H1 (cell line): ENCODE data around the gene LDHAL6A. TPM values are rescaled to one million over a fixed set of nuclear protein-coding genes. Genes with fewer than 3 reads are reported as not detected.

Experiments used
- CTCF ChIA-PET: fragments of 300-600 bp; sonication (Branson Sonifier 250); formaldehyde crosslinking; loops from one replicate; lab custom pipeline; 2021; ENCODE audit not compliant: partially characterized antibody; lab: Charles Lee
- POLR2A ChIA-PET: fragments of 300-600 bp; sonication (Branson Sonifier 250); formaldehyde crosslinking; loops from one replicate; lab custom pipeline; 2021; ENCODE audit warnings: inconsistent platforms; ENCODE audit not compliant: partially characterized antibody; lab: Charles Lee
- DNase-seq, 2 experiments: peaks; one replicate each; pipeline versions ENCODE4 v3.0.0 to v3.0.0-alpha.2; 2010 to 2022; ENCODE audit warnings: low spot score in 2 of 2, low read depth in 1 of 2, mixed read lengths in 1 of 2
- FAIRE-seq: peaks from 2 replicates; lab custom pipeline; 2011; peaks lifted over from hg19 to GRCh38; lab: Jason Lieb, UNC
- H2AFZ ChIP-seq: 2 replicates; pipeline ENCODE4 v1.8.1; 2012; ENCODE audit warnings: low read length, inconsistent platforms
- H2AK5ac ChIP-seq: 2 replicates; pipeline ENCODE4 v1.6.1; 2013; ENCODE audit warnings: low read depth, low read length
- H2BK120ac ChIP-seq: replicated peaks from 2 replicates; pipeline ENCODE3; 2013; ENCODE audit warnings: low read depth, low read length, inconsistent platforms
- H2BK12ac ChIP-seq: 2 replicates; pipeline ENCODE4 v1.6.1; 2013; ENCODE audit warnings: low read depth, low read length
- H2BK15ac ChIP-seq: 2 replicates; pipeline ENCODE4 v1.6.1; 2013; ENCODE audit warnings: low read length
- H2BK20ac ChIP-seq: 2 replicates; pipeline ENCODE4 v1.6.1; 2013; ENCODE audit warnings: low read length
- H2BK5ac ChIP-seq: 2 replicates; pipeline ENCODE4 v1.6.1; 2013; ENCODE audit warnings: low read depth, low read length
- H3K14ac ChIP-seq: 2 replicates; pipeline ENCODE4 v1.6.1; 2013; ENCODE audit warnings: inconsistent platforms; ENCODE audit not compliant: insufficient read length
- H3K18ac ChIP-seq: 2 replicates; pipeline ENCODE4 v1.6.1; 2013; ENCODE audit warnings: low read length; ENCODE audit errors: extremely low read depth
- H3K23ac ChIP-seq: 2 replicates; pipeline ENCODE4 v1.6.1; 2013; ENCODE audit warnings: inconsistent platforms; ENCODE audit not compliant: insufficient read length
- H3K23me2 ChIP-seq: 2 replicates; pipeline ENCODE4 v1.6.1; 2013; ENCODE audit warnings: low read depth, low read length
- H3K27ac ChIP-seq: 2 replicates; pipeline ENCODE4 v1.6.1; 2011; ENCODE audit warnings: low read depth, low read length, inconsistent platforms
- H3K27me3 ChIP-seq, 4 experiments: replicated peaks in 1 of 4; 1 replicate in 1 of 4; 2 replicates in 3 of 4; pipeline versions ENCODE4 v1.6.1 to v1.8.1; 2011 to 2013; ENCODE audit warnings: low read length in 3 of 4, mild to moderate bottlenecking in 3 of 4, inconsistent platforms in 2 of 4, mixed read lengths in 2 of 4, moderate library complexity in 1 of 4; ENCODE audit not compliant: control insufficient read depth in 3 of 4, insufficient read depth in 3 of 4; ENCODE audit errors: extremely low read depth in 1 of 4
- H3K36me3 ChIP-seq, 4 experiments: 2 replicates each; pipeline versions ENCODE4 v1.6.1 to v1.8.1; 2011 to 2013; ENCODE audit warnings: mild to moderate bottlenecking in 4 of 4, low read length in 3 of 4, moderate library complexity in 2 of 4, control low read depth in 1 of 4, inconsistent platforms in 1 of 4; ENCODE audit not compliant: insufficient read depth in 4 of 4, control insufficient read depth in 2 of 4
- H3K4ac ChIP-seq: replicated peaks from 2 replicates; pipeline ENCODE3; 2013; ENCODE audit warnings: low read length, low read depth, mixed read lengths, inconsistent platforms; ENCODE audit not compliant: insufficient read length
- H3K4me1 ChIP-seq, 4 experiments: replicated peaks in 1 of 4; 1 replicate in 1 of 4; 2 replicates in 3 of 4; pipeline versions ENCODE4 v1.6.1 to v1.8.1; 2011 to 2013; ENCODE audit warnings: low read length in 3 of 4, inconsistent platforms in 2 of 4, mixed read lengths in 1 of 4; ENCODE audit not compliant: insufficient read depth in 4 of 4, control insufficient read depth in 3 of 4
- H3K4me2 ChIP-seq, 2 experiments: 2 replicates each; pipeline versions ENCODE4 v1.6.1 to v1.8.1; 2011 to 2013; ENCODE audit warnings: low read depth in 2 of 2, low read length in 2 of 2, control low read depth in 1 of 2, inconsistent platforms in 1 of 2, mild to moderate bottlenecking in 1 of 2; ENCODE audit not compliant: insufficient read depth in 1 of 2
- H3K4me3 ChIP-seq, 4 experiments: fragments of 200-600, 300-600 bp in 1 of 4; sonication (generic), shearing (Covaris generic), sonication (Bioruptor Twin) in 1 of 4; 2 replicates each; pipeline versions ENCODE4 v1.5.1 to v1.8.1; 2011 to 2016; ENCODE audit warnings: low read length in 4 of 4, low read depth in 3 of 4, control low read depth in 2 of 4, inconsistent platforms in 2 of 4, mild to moderate bottlenecking in 2 of 4, mixed read lengths in 1 of 4, moderate library complexity in 1 of 4; ENCODE audit not compliant: insufficient read depth in 2 of 4; ENCODE audit errors: extremely low read depth in 1 of 4
- H3K56ac ChIP-seq: replicated peaks from 2 replicates; pipeline ENCODE3; 2013; ENCODE audit warnings: low read depth, mild to moderate bottlenecking, mixed read lengths, low read length, inconsistent platforms; ENCODE audit not compliant: insufficient read length
- H3K79me1 ChIP-seq: 2 replicates; pipeline ENCODE4 v1.6.1; 2013; ENCODE audit warnings: low read depth, low read length, control low read depth
- H3K79me2 ChIP-seq, 2 experiments: 2 replicates each; pipeline versions ENCODE4 v1.6.1 to v1.8.1; 2012 to 2013; ENCODE audit warnings: low read length in 2 of 2, mild to moderate bottlenecking in 2 of 2, inconsistent platforms in 1 of 2; ENCODE audit not compliant: insufficient read depth in 2 of 2, control insufficient read depth in 1 of 2
- H3K9ac ChIP-seq, 4 experiments: replicated peaks in 1 of 4; 1 replicate in 1 of 4; 2 replicates in 3 of 4; pipeline versions ENCODE4 v1.6.1 to v1.8.1; 2011 to 2013; ENCODE audit warnings: low read depth in 3 of 4, low read length in 3 of 4, control low read depth in 2 of 4, mild to moderate bottlenecking in 2 of 4, moderate library complexity in 2 of 4, inconsistent platforms in 1 of 4; ENCODE audit errors: extremely low read depth in 1 of 4
- H3K9me3 ChIP-seq, 2 experiments: 2 replicates each; pipeline versions ENCODE4 v1.6.1 to v1.8.1; 2012 to 2013; ENCODE audit warnings: mild to moderate bottlenecking in 2 of 2, moderate library complexity in 2 of 2, control low read depth in 1 of 2, inconsistent platforms in 1 of 2, low read depth in 1 of 2, low read length in 1 of 2, mixed read lengths in 1 of 2; ENCODE audit not compliant: insufficient read depth in 2 of 2
- H4K20me1 ChIP-seq, 2 experiments: replicated peaks in 1 of 2; 2 replicates each; pipeline versions ENCODE3 to v1.8.1; 2011 to 2013; ENCODE audit warnings: inconsistent platforms in 2 of 2, low read length in 2 of 2, mild to moderate bottlenecking in 1 of 2; ENCODE audit not compliant: insufficient read depth in 2 of 2, control insufficient read depth in 1 of 2
- H4K5ac ChIP-seq: 2 replicates; pipeline ENCODE4 v1.6.1; 2013; ENCODE audit warnings: low read length, low read depth, mixed read lengths, inconsistent platforms; ENCODE audit not compliant: insufficient read length
- H4K8ac ChIP-seq: 2 replicates; pipeline ENCODE4 v1.8.0; 2013; ENCODE audit warnings: mild to moderate bottlenecking, moderate library complexity, low read length, inconsistent platforms; ENCODE audit not compliant: insufficient read depth; ENCODE audit errors: extremely low read depth
- H4K91ac ChIP-seq: replicated peaks from 2 replicates; pipeline ENCODE3; 2013; ENCODE audit warnings: low read length, mixed read lengths, inconsistent platforms; ENCODE audit not compliant: insufficient read length
- FOSL1 ChIP-seq: IDR thresholded peaks from 2 replicates; pipeline ENCODE4 v1.6.1; 2011; ENCODE audit warnings: mild to moderate bottlenecking, low read depth, low read length, moderate library complexity; ENCODE audit not compliant: insufficient read depth
- SAP30 ChIP-seq: fragments of 300-600 bp; sonication (generic); IDR thresholded peaks from 2 replicates; pipeline ENCODE4 v1.7.1; 2012; ENCODE audit warnings: low read length, moderate library complexity, mild to moderate bottlenecking, inconsistent platforms; ENCODE audit not compliant: insufficient read depth, insufficient replicate concordance
- SIRT6 ChIP-seq: IDR thresholded peaks from one replicate; pipeline ENCODE4 v1.7.1; 2012; ENCODE audit warnings: low read length, inconsistent platforms
- SUZ12 ChIP-seq: fragments of 200-600 bp; sonication (generic); IDR thresholded peaks from 2 replicates; pipeline ENCODE4 v1.6.1; 2012; ENCODE audit warnings: mild to moderate bottlenecking, inconsistent platforms, low read length, moderate library complexity, mixed read lengths
- USF2 ChIP-seq: IDR thresholded peaks from 2 replicates; pipeline ENCODE4 v1.6.1; 2011; ENCODE audit warnings: low read length, improper control_type of control experiment
- WGBS, 2 experiments: shearing (Covaris generic) in 1 of 2; methylation state at CpG; one replicate each; pipeline versions ENCODE4 v1.1.6 to v1.1.7; 2013 to 2015; ENCODE audit warnings: low lambda C conversion rate in 2 of 2, mixed read lengths in 2 of 2, inconsistent platforms in 1 of 2, low coverage in 1 of 2, missing lambda C conversion rate in 1 of 2; ENCODE audit not compliant: insufficient replicate concordance in 2 of 2, insufficient coverage in 1 of 2, insufficient read length in 1 of 2; ENCODE audit errors: extremely low coverage in 1 of 2, missing lambda C conversion rate in 1 of 2; 5-methylcytosine and 5-hydroxymethylcytosine counted together
- polyA plus RNA-seq, 7 experiments: library from polyadenylated mRNA; depleted of rRNA in 3 of 7; stranded (reverse) in 5 of 7; unstranded in 2 of 7; fragments of >200 nt in 5 of 7; fragments of 200-250 nt in 2 of 7; gene quantifications; 1 replicate in 5 of 7; 2 replicates in 1 of 7; 4 replicates in 1 of 7; pipeline versions ENCODE4 v1.2.1 to v1.2.3, GENCODE V29; 2011 to 2013; ENCODE audit warnings: missing spikeins in 2 of 7, mixed read lengths in 2 of 7
- total RNA-seq: library from RNA; stranded (reverse); fragmentation: NEBNext Ultra II Directional; extraction: Animal tissue kit (Norgen Biotek cat#: 25700); gene quantifications from 2 replicates; pipeline ENCODE4 v1.2.1, GENCODE V29; 2021

The LDHAL6A gene
- total and polyA plus RNA-seq, 2 of the 8 experiments (the other 6 are each of a cell fraction or from before 2014, with no cell fraction given) = not detected

DNA sequence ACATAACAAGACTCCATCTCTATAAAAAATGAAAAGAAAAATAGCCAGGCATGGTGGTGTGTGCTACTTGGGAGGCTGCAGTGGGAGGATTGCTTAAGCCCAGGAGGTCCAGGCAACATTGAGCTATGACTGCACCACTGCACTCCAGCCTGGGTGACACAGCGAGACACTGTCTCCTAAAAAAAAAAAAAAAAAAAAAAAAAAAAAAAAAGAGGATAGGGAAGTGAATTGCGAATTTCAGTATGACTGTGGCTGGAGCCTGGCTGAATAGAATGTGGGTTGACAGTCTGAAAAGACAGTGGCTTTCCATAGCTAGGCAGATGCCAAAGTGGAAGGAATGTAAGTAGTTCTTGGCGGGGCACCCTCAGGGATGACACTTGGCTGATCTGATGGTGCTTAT, 6.4 kb upstream of the LDHAL6A start:
- no peak overlapping the region; the same call in 1 of the 2 replicates for H4K8ac ChIP-seq
- no peak overlapping the region for H3K4me2 ChIP-seq
- TF ChIP-seq SIRT6 (no peak), SAP30 (no peak), USF2 (no peak), SUZ12 (no peak), FOSL1 (no peak)
- no peak overlapping the region for H3K23ac ChIP-seq
- no peaks in the 10 kb centered on the region for H3K27me3 ChIP-seq
- no peak overlapping the region for H3K9ac ChIP-seq
- no peak overlapping the region for H3K27ac ChIP-seq
- H4K5ac ChIP-seq = no peak overlapping the region
- no peak overlapping the region for H2AK5ac ChIP-seq
- H4K20me1 ChIP-seq = no peaks in the 10 kb centered on the region
- H3K9me3 ChIP-seq = no peaks in the 10 kb centered on the region
- no peaks in the 10 kb centered on the region for H3K23me2 ChIP-seq
- no peak overlapping the region for H3K4ac ChIP-seq
- H3K79me2 ChIP-seq = no peaks in the 10 kb centered on the region
- no peak overlapping the region for H2BK120ac ChIP-seq
- WGBS, 2 experiments = 100% methylated on average over 1 of the region's 3 CpGs; no CpG with 5 or more reads in 1 of the 2 experiments
- FAIRE-seq = no peak
- ChIA-PET POLR2A (no interaction called here), CTCF (interaction anchor here (0.7 kb wide), 1 partner anchor 40 kb away, joined by 3 read pairs; no protein-coding TSS in a partner anchor)
- no peak overlapping the region for H2BK15ac ChIP-seq
- no peak overlapping the region for H4K91ac ChIP-seq
- no peak for DNase-seq
- no peak overlapping the region for H3K4me3 ChIP-seq
- H2BK20ac ChIP-seq = no peak overlapping the region
- H2AFZ ChIP-seq = no peak overlapping the region
- no peak overlapping the region for H2BK5ac ChIP-seq
- no peaks in the 10 kb centered on the region for H3K36me3 ChIP-seq
- H3K4me1 ChIP-seq = no peaks in the 10 kb centered on the region
- no peak overlapping the region for H2BK12ac ChIP-seq
- no peak overlapping the region for H3K56ac ChIP-seq
- H3K79me1 ChIP-seq = no peaks in the 10 kb centered on the region
- H3K18ac ChIP-seq = no peak overlapping the region
- H3K14ac ChIP-seq = no peak overlapping the region
